IMR-90 (cell line): ENCODE data around the gene HADH. TPM values are rescaled to one million over a fixed set of nuclear protein-coding genes. Genes with fewer than 3 reads are reported as not detected.

Source experiments
- ATAC-seq: fragments of 200-7000 bp; cut with Tn5 transposase; 2 replicates; pipeline ENCODE4 v1.9.1; 2020; ENCODE audit warnings: low read depth, mild to moderate bottlenecking, moderate library complexity
- BruUV-seq: library from RNA; stranded (reverse); fragments of 400-500 nt; replicated peaks from 2 replicates; lab custom pipeline; 2021; lab: Mats Ljungman, UMichigan
- CTCF ChIA-PET: fragments of 300-600 bp; formaldehyde crosslinking; extraction: SDS; loops from one replicate; lab custom pipeline; 2021; ENCODE audit warnings: antibody characterized with exemption; lab: Yijun Ruan, JAX
- POLR2A ChIA-PET: fragments of 300-600 bp; sonication (Branson Sonifier 250); formaldehyde crosslinking; loops from one replicate; lab custom pipeline; 2022; ENCODE audit warnings: antibody characterized with exemption; ENCODE audit not compliant: unreplicated experiment; lab: Charles Lee
- DNase-seq: peaks from one replicate; pipeline ENCODE4 v3.0.0; 2013
- H2AFZ ChIP-seq: replicated peaks from 2 replicates; pipeline ENCODE3; 2013; ENCODE audit warnings: low read length, mild to moderate bottlenecking; ENCODE audit not compliant: poor library complexity
- H2AK5ac ChIP-seq: 2 replicates; pipeline ENCODE4 v1.6.1; 2013; ENCODE audit warnings: low read depth, low read length, inconsistent platforms
- H2AK9ac ChIP-seq: replicated peaks from 2 replicates; pipeline ENCODE3; 2013; ENCODE audit warnings: mild to moderate bottlenecking, low read depth, low read length, moderate library complexity; ENCODE audit not compliant: poor library complexity
- H2BK120ac ChIP-seq: 2 replicates; pipeline ENCODE4 v1.6.1; 2013; ENCODE audit warnings: low read depth, low read length, inconsistent platforms
- H2BK15ac ChIP-seq: 3 replicates; pipeline ENCODE4 v1.6.1; 2013; ENCODE audit warnings: low read depth, low read length, inconsistent platforms
- H2BK20ac ChIP-seq: 2 replicates; pipeline ENCODE4 v1.6.1; 2013; ENCODE audit warnings: low read depth, mild to moderate bottlenecking, inconsistent platforms, low read length, moderate library complexity
- H2BK5ac ChIP-seq: 2 replicates; pipeline ENCODE4 v1.6.1; 2013; ENCODE audit warnings: mild to moderate bottlenecking, low read depth, low read length, inconsistent platforms; ENCODE audit not compliant: poor library complexity, severe bottlenecking
- H3K14ac ChIP-seq: replicated peaks from 2 replicates; pipeline ENCODE4 v1.6.1; 2013; ENCODE audit warnings: low read depth, low read length, inconsistent platforms
- H3K18ac ChIP-seq: 2 replicates; pipeline ENCODE4 v1.6.1; 2013; ENCODE audit warnings: low read depth, low read length, control low read depth
- H3K23ac ChIP-seq: 2 replicates; pipeline ENCODE4 v1.6.1; 2013; ENCODE audit warnings: low read depth, low read length, inconsistent platforms
- H3K27ac ChIP-seq: 2 replicates; pipeline ENCODE4 v1.5.1; 2013; ENCODE audit warnings: mild to moderate bottlenecking, control low read depth, low read length; ENCODE audit not compliant: insufficient read depth
- H3K27me3 ChIP-seq: 2 replicates; pipeline ENCODE4 v1.6.1; 2013; ENCODE audit warnings: low read length; ENCODE audit not compliant: control insufficient read depth, insufficient read depth
- H3K36me3 ChIP-seq: 2 replicates; pipeline ENCODE4 v1.6.1; 2013; ENCODE audit warnings: low read length, mixed read lengths; ENCODE audit not compliant: control insufficient read depth, insufficient read depth
- H3K4ac ChIP-seq: 2 replicates; pipeline ENCODE4 v1.6.1; 2013; ENCODE audit warnings: low read depth, low read length, inconsistent platforms
- H3K4me1 ChIP-seq: 2 replicates; pipeline ENCODE4 v1.6.1; 2013; ENCODE audit warnings: low read length, mixed read lengths; ENCODE audit not compliant: control insufficient read depth, insufficient read depth
- H3K4me2 ChIP-seq: 2 replicates; pipeline ENCODE4 v1.6.1; 2013; ENCODE audit warnings: low read depth, mild to moderate bottlenecking, control low read depth, low read length, moderate library complexity
- H3K4me3 ChIP-seq: 2 replicates; pipeline ENCODE4 v1.5.1; 2013; ENCODE audit warnings: low read depth, mild to moderate bottlenecking, control low read depth, low read length, moderate library complexity; ENCODE audit not compliant: insufficient read depth
- H3K56ac ChIP-seq: 2 replicates; pipeline ENCODE4 v1.6.1; 2013; ENCODE audit warnings: low read length, inconsistent platforms; ENCODE audit not compliant: insufficient read depth; ENCODE audit errors: extremely low read depth
- H3K79me1 ChIP-seq, 2 experiments: 2 replicates each; pipeline ENCODE4 v1.6.1; 2013; ENCODE audit warnings: low read length in 2 of 2, inconsistent platforms in 1 of 2, low read depth in 1 of 2
- H3K9ac ChIP-seq: 2 replicates; pipeline ENCODE4 v1.6.1; 2013; ENCODE audit warnings: low read depth, low read length, control low read depth
- H3K9me1 ChIP-seq: 2 replicates; pipeline ENCODE4 v1.6.1; 2013; ENCODE audit warnings: low read length, inconsistent platforms; ENCODE audit not compliant: insufficient read depth
- H3K9me3 ChIP-seq: 2 replicates; pipeline ENCODE4 v1.6.1; 2013; ENCODE audit warnings: low read length; ENCODE audit not compliant: control insufficient read depth, insufficient read depth
- H4K20me1 ChIP-seq: 2 replicates; pipeline ENCODE4 v1.6.1; 2013; ENCODE audit warnings: low read length, inconsistent platforms; ENCODE audit not compliant: insufficient read depth
- H4K5ac ChIP-seq: 2 replicates; pipeline ENCODE4 v1.6.1; 2013; ENCODE audit warnings: mild to moderate bottlenecking, low read depth, low read length, control low read depth
- H4K8ac ChIP-seq, 2 experiments: 2 replicates each; pipeline ENCODE4 v1.6.1; 2013; ENCODE audit warnings: low read depth in 2 of 2, low read length in 2 of 2, control low read depth in 1 of 2, inconsistent platforms in 1 of 2
- H4K91ac ChIP-seq: 2 replicates; pipeline ENCODE4 v1.6.1; 2013; ENCODE audit warnings: low read depth, low read length, inconsistent platforms; ENCODE audit not compliant: insufficient read depth
- BHLHE40 ChIP-seq: fragments of 150-350 bp; IDR thresholded peaks from 2 replicates; pipeline ENCODE4 v1.6.1; 2016; ENCODE audit warnings: mild to moderate bottlenecking, low read depth, low read length
- CEBPB ChIP-seq: IDR thresholded peaks from 2 replicates; pipeline ENCODE4 v1.6.1; 2012; ENCODE audit warnings: low read depth, low read length, improper control_type of control experiment
- CHD1 ChIP-seq: IDR thresholded peaks from 2 replicates; pipeline ENCODE4 v1.6.1; 2012; ENCODE audit warnings: low read depth, low read length, improper control_type of control experiment
- CTCF ChIP-seq: conservative IDR thresholded peaks from 2 replicates; pipeline ENCODE4 v1.5.1; 2012; ENCODE audit warnings: mild to moderate bottlenecking, low read depth, low read length, improper control_type of control experiment
- ELK1 ChIP-seq: fragments of 150-350 bp; IDR thresholded peaks from 2 replicates; pipeline ENCODE4 v1.6.1; 2016; ENCODE audit warnings: low read depth, mild to moderate bottlenecking, low read length, moderate library complexity, borderline replicate concordance
- FOS ChIP-seq: fragments of 150-350 bp; IDR thresholded peaks from 2 replicates; pipeline ENCODE4 v1.6.1; 2016; ENCODE audit warnings: low read depth, low read length
- MAFK ChIP-seq: IDR thresholded peaks from 2 replicates; pipeline ENCODE4 v1.6.1; 2012; ENCODE audit warnings: low read depth, low read length, improper control_type of control experiment
- MXI1 ChIP-seq: IDR thresholded peaks from 2 replicates; pipeline ENCODE4 v1.6.1; 2012; ENCODE audit warnings: low read depth, mild to moderate bottlenecking, low read length, moderate library complexity, borderline replicate concordance
- NFE2L2 ChIP-seq: fragments of 150-350 bp; IDR thresholded peaks from 2 replicates; pipeline ENCODE4 v1.6.1; 2016; ENCODE audit warnings: low read depth, mild to moderate bottlenecking, low read length
- POLR2A ChIP-seq: IDR thresholded peaks from 2 replicates; pipeline ENCODE4 v1.6.1; 2012; ENCODE audit warnings: mild to moderate bottlenecking, low read depth, low read length
- RAD21 ChIP-seq: IDR thresholded peaks from 2 replicates; pipeline ENCODE4 v1.6.1; 2012; ENCODE audit warnings: low read length, improper control_type of control experiment
- RCOR1 ChIP-seq: IDR thresholded peaks from 2 replicates; pipeline ENCODE4 v1.6.1; 2012; ENCODE audit warnings: mild to moderate bottlenecking, low read length, improper control_type of control experiment; ENCODE audit not compliant: insufficient replicate concordance
- RFX5 ChIP-seq: IDR thresholded peaks from 2 replicates; pipeline ENCODE4 v1.8.0; 2012; ENCODE audit warnings: low read depth, mild to moderate bottlenecking, low read length, moderate library complexity
- SMC3 ChIP-seq: fragments of 150-350 bp; IDR thresholded peaks from 2 replicates; pipeline ENCODE4 v1.6.1; 2016; ENCODE audit warnings: low read depth, mild to moderate bottlenecking, antibody characterized with exemption, low read length, moderate library complexity
- USF2 ChIP-seq: fragments of 150-350 bp; IDR thresholded peaks from 2 replicates; pipeline ENCODE4 v1.6.1; 2017; ENCODE audit warnings: mild to moderate bottlenecking, antibody characterized with exemption, low read length, low read depth
- WGBS, 2 experiments: methylation state at CpG; one replicate each; pipeline versions ENCODE4 v1.1.5 to v1.1.7; 2013; ENCODE audit warnings: missing lambda C conversion rate in 2 of 2; ENCODE audit not compliant: insufficient read length in 1 of 2; ENCODE audit errors: extremely low coverage in 2 of 2; 5-methylcytosine and 5-hydroxymethylcytosine counted together
- dilution Hi-C: fragments of 300-500 bp; cut with HindIII; formaldehyde crosslinking; loops from one replicate; pipeline ENCODE4 v1.14.3; 2018; ENCODE audit warnings: low sequenced_read_pairs; ENCODE audit not compliant: unreplicated experiment
- in situ Hi-C: fragments of 300-500 bp; cut with MboI; formaldehyde crosslinking; loops from 3 replicates; pipeline ENCODE4 v1.14.3; 2019; ENCODE audit warnings: low sequenced_read_pairs, inconsistent platforms, mixed read lengths
- intact Hi-C: fragments of 100-400 bp; cut with micrococcal nuclease; formaldehyde crosslinking; loops from 2 replicates; pipeline ENCODE4 v1.10.0; 2022
- polyA plus RNA-seq, 3 experiments: library from polyadenylated mRNA; depleted of rRNA; stranded (reverse); fragments of >200 nt; gene quantifications; 2 replicates each; pipeline ENCODE4 v1.2.3, GENCODE V29; 2012; ENCODE audit warnings: low replicate concordance in 1 of 3
- total RNA-seq: library from RNA; depleted of rRNA; stranded (reverse); fragments of >200 nt; gene quantifications from 2 replicates; pipeline ENCODE4 v1.2.3, GENCODE V29; 2012

The HADH gene
- total and polyA plus RNA-seq, 2 of the 4 experiments (the other 2 are of a cell fraction): 6.8 to 22.6 TPM

GRCh38 chr4:108058685-108059440, 69.2 kb downstream of the HADH start:
- Histone ChIP-seq H2BK15ac (peak overlapping the region; percentile 44; the same call in 1 of the 3 replicates), H2BK20ac (peak overlapping the region; percentile 85), H3K9me3 (no peaks in the 10 kb centered on the region), H3K9ac (no peak overlapping the region), H3K18ac (0 out of 2 replicates have a peak overlapping the region, but pooled peaks have one; percentile 6), H3K23ac (no peak overlapping the region), H4K5ac (no peak overlapping the region), H2AK9ac (no peak overlapping the region), H3K56ac (no peak overlapping the region), H2AFZ (no peak overlapping the region), H3K4me3 (no peak overlapping the region), H4K20me1 (no peaks in the 10 kb centered on the region), H3K9me1 (0 out of 2 replicates have a peak, but pooled peaks cover 6% of the 10 kb centered on the region), H2BK120ac (peak overlapping the region; percentile 76), H3K36me3 (no peaks in the 10 kb centered on the region), H3K4me2 (no peak overlapping the region; the same call in 1 of the 2 replicates), H3K4ac (peak overlapping the region; percentile 39), H4K8ac (peak overlapping the region; percentile 24 to 61; a peak in 2 of 4 replicates), H3K27ac (no peak overlapping the region), H2AK5ac (no peak overlapping the region), H4K91ac (peak overlapping the region; percentile 9; the same call in 1 of the 2 replicates), H3K79me1 (no peaks in the 10 kb centered on the region), H3K4me1 (peaks cover 3% of the 10 kb centered on the region), H3K27me3 (no peaks in the 10 kb centered on the region; the same call in 1 of the 2 replicates), H2BK5ac (peak overlapping the region; percentile 18), H3K14ac (0 out of 2 replicates have a peak overlapping the region, but pooled peaks have one; percentile 23)
- POLR2A ChIA-PET: no interaction called here
- dilution Hi-C loops: no loop called here
- CTCF ChIA-PET: interaction anchor here (0.8 to 2.5 kb wide), 5 partner anchors 40 to 516 kb away, joined by 3 to 11 read pairs (median 4); no protein-coding TSS in a partner anchor
- BruUV-seq: no TSS peak
- in situ Hi-C loops: no loop called here
- no CpG with 5 or more reads among the region's 11 CpGs for WGBS, 2 experiments
- ATAC-seq (peak; percentile 81), DNase-seq (peak; percentile 70)
- intact Hi-C loops: no loop called here
- TF ChIP-seq RFX5 (no peak), RAD21 (no peak), FOS (no peak), RCOR1 (no peak), MXI1 (no peak), CHD1 (no peak), ELK1 (no peak), CTCF (no peak), USF2 (no peak), CEBPB (no peak), POLR2A (no peak), MAFK (no peak), BHLHE40 (no peak), NFE2L2 (no peak), SMC3 (no peak)
